Choroid plexus epithelial cell (primary cell): ENCODE data around the gene AHDC1.
A peak's percentile ranks its signal among the peaks of the same experiment; 100 is the strongest.

Experiments
- DNase-seq: peaks from one replicate; pipeline ENCODE4 v3.0.0-alpha.2; 2010; ENCODE audit warnings: low read depth
- H3K4me3 ChIP-seq: 2 replicates; pipeline ENCODE4 v1.5.1; 2011; ENCODE audit warnings: low read depth, mild to moderate bottlenecking, control low read depth, low read length, moderate library complexity
- CTCF ChIP-seq: conservative IDR thresholded peaks from 2 replicates; pipeline ENCODE4 v1.5.1; 2011; ENCODE audit warnings: low read depth, mild to moderate bottlenecking, control low read depth, inconsistent platforms, low read length, moderate library complexity

Gene AHDC1

GRCh38 chr1:27583479-27583878, 20.5 kb downstream of the AHDC1 start:
- DNase-seq: no peak
- no peak overlapping the region for H3K4me3 ChIP-seq
- TF ChIP-seq CTCF: no peak

GRCh38 chr1:27581823-27582243, 22.1 kb downstream of the AHDC1 start:
- no peak for DNase-seq
- TF ChIP-seq CTCF: no peak
- H3K4me3 ChIP-seq: no peak overlapping the region

GRCh38 chr1:27577504-27578188, 26.3 kb downstream of the AHDC1 start:
- H3K4me3 ChIP-seq: no peak overlapping the region
- no peak for TF ChIP-seq CTCF
- DNase-seq: no peak

GRCh38 chr1:27576806-27577227, 27.1 kb downstream of the AHDC1 start:
- DNase-seq: no peak
- no peak for TF ChIP-seq CTCF
- no peak overlapping the region for H3K4me3 ChIP-seq

- DNase-seq: no peak
- no peak for TF ChIP-seq CTCF
- H3K4me3 ChIP-seq: peak overlapping the region; percentile 40
Measured at GRCh38 chr1:27575840-27576331, 28.1 kb downstream of the AHDC1 start.

- TF ChIP-seq CTCF: no peak
- H3K4me3 ChIP-seq: peak overlapping the region; percentile 40
- peak; percentile 87 for DNase-seq
Measured at GRCh38 chr1:27574871-27575831, 28.8 kb downstream of the AHDC1 start.
